Stimulated activated CD8-positive, alpha-beta memory T cell treated with anti-CD3 and anti-CD28 coated beads, Interleukin-12 subunit alpha, Interleukin-12 subunit beta, amount 100 ng/mL, for 1 hour (primary cell): ENCODE results near the gene OXT.
"Not testable (repeated sequence)": the region's sequence is repeated elsewhere in the genome, so short reads cannot be mapped to it uniquely, and the experiment has no call there.

Experiments used
- DNase-seq: peaks from one replicate; pipeline ENCODE4 v3.0.0-alpha.2; 2020; ENCODE audit warnings: low read depth

The OXT gene

GRCh38 chr20:3051385-3052019 lies 19.9 kb upstream of the OXT start:
- DNase-seq: no peak

GRCh38 chr20:3059489-3059888 lies 11.9 kb upstream of the OXT start:
- DNase-seq: no peak

GRCh38 chr20:3064119-3064518 lies 7.3 kb upstream of the OXT start:
- DNase-seq: not testable (repeated sequence)

- DNase-seq: no peak
Observed at GRCh38 chr20:3067139-3068014, 4.0 kb upstream of the OXT start.

GRCh38 chr20:3068075-3068474 lies 3.3 kb upstream of the OXT start:
- no peak for DNase-seq

GRCh38 chr20:3068986-3069900 lies 2.2 kb upstream of the OXT start:
- DNase-seq: no peak

- no peak for DNase-seq
Observed at GRCh38 chr20:3070725-3071124, 695 bp upstream of the OXT start.

GRCh38 chr20:3071266-3071609 lies 182 bp upstream of the OXT start:
- DNase-seq: no peak

- no peak for DNase-seq
Observed at GRCh38 chr20:3072530-3073250, 1.3 kb downstream of the OXT start.

GRCh38 chr20:3073251-3073643 lies 1.8 kb downstream of the OXT start:
- DNase-seq: not testable (repeated sequence)

- no peak for DNase-seq
Observed at GRCh38 chr20:3074812-3075211, 3.4 kb downstream of the OXT start.

- DNase-seq: not testable (repeated sequence)
Observed at GRCh38 chr20:3075315-3075714, 3.9 kb downstream of the OXT start.

GRCh38 chr20:3077618-3078134 lies 6.3 kb downstream of the OXT start:
- no peak for DNase-seq

GRCh38 chr20:3080939-3081388 lies 9.5 kb downstream of the OXT start:
- DNase-seq: no peak

- no peak for DNase-seq
Observed at GRCh38 chr20:3081641-3082040, 10.2 kb downstream of the OXT start.

- no peak for DNase-seq
Observed at GRCh38 chr20:3082306-3082951, 11.0 kb downstream of the OXT start.

- DNase-seq: no peak
Observed at GRCh38 chr20:3082955-3083952, 11.8 kb downstream of the OXT start.

- DNase-seq: no peak
Observed at GRCh38 chr20:3084283-3084985, 13.0 kb downstream of the OXT start, which contains the start of gene AVP. Gene AVP, minus strand, starts transcription at chr20:3084724. Its CDS starts 50 bp downstream, at chr20:3084674.

GRCh38 chr20:3084986-3085360 lies 13.6 kb downstream of the OXT start:
- no peak for DNase-seq
